Stimulated activated CD8-positive, alpha-beta memory T cell treated with anti-CD3 and anti-CD28 coated beads, Interleukin-12 subunit alpha, Interleukin-12 subunit beta, amount 100 ng/mL, for 1 hour (primary cell): ENCODE results near the gene CNIH1.
"Not testable (repeated sequence)": the region's sequence is repeated elsewhere in the genome, so short reads cannot be mapped to it uniquely, and the experiment has no call there.

Source experiments
- DNase-seq: peaks from one replicate; pipeline ENCODE4 v3.0.0-alpha.2; 2020; ENCODE audit warnings: low read depth

CNIH1 gene

GRCh38 chr14:54427871-54428270, 13.3 kb downstream of the CNIH1 start:
- DNase-seq = no peak

GRCh38 chr14:54425537-54426274, 15.5 kb downstream of the CNIH1 start:
- DNase-seq = no peak

- no peak for DNase-seq
These were observed 16.1 kb downstream of the CNIH1 start for GRCh38 chr14:54425068-54425467.

GRCh38 chr14:54424479-54424901, 16.7 kb downstream of the CNIH1 start:
- DNase-seq = no peak

- DNase-seq = no peak
These were observed 17.2 kb downstream of the CNIH1 start for GRCh38 chr14:54423991-54424390.

- DNase-seq = no peak
These were observed 20.6 kb downstream of the CNIH1 start for GRCh38 chr14:54420478-54421142.

- DNase-seq = no peak
These were observed 29.8 kb downstream of the CNIH1 start for GRCh38 chr14:54411371-54411770.

- DNase-seq = no peak
These were observed 31.0 kb downstream of the CNIH1 start for GRCh38 chr14:54410215-54410614.

GRCh38 chr14:54403401-54404005, 37.7 kb downstream of the CNIH1 start:
- DNase-seq = not testable (repeated sequence)

GRCh38 chr14:54399560-54399959, 41.6 kb downstream of the CNIH1 start:
- no peak for DNase-seq

- peak; percentile 95 for DNase-seq
These were observed 44.5 kb downstream of the CNIH1 start, which contains the start of gene CDKN3 for GRCh38 chr14:54396493-54397335. Gene CDKN3 (plus strand): TSS chr14:54397007. CDS start chr14:54397069, 62 bp downstream.

GRCh38 chr14:54396183-54396492, 45.0 kb downstream of the CNIH1 start:
- DNase-seq = no peak

GRCh38 chr14:54395716-54396115, 45.5 kb downstream of the CNIH1 start:
- DNase-seq = no peak

- DNase-seq = no peak
These were observed 45.9 kb downstream of the CNIH1 start for GRCh38 chr14:54395284-54395683.

GRCh38 chr14:54394596-54394995, 46.6 kb downstream of the CNIH1 start:
- no peak for DNase-seq

- not testable (repeated sequence) for DNase-seq
These were observed 47.9 kb downstream of the CNIH1 start for GRCh38 chr14:54392986-54393884.

- no peak for DNase-seq
These were observed 48.9 kb downstream of the CNIH1 start for GRCh38 chr14:54392131-54392859.

GRCh38 chr14:54387328-54387727, 53.8 kb downstream of the CNIH1 start:
- DNase-seq = no peak

GRCh38 chr14:54385556-54385955, 55.6 kb downstream of the CNIH1 start:
- no peak for DNase-seq

GRCh38 chr14:54383835-54384234, 57.3 kb downstream of the CNIH1 start:
- no peak for DNase-seq

GRCh38 chr14:54381821-54382220, 59.4 kb downstream of the CNIH1 start:
- DNase-seq = no peak
